Iris pigment epithelial cell (primary cell): ENCODE results near the gene TAF4.

ENCODE experiments used
- DNase-seq: peaks from one replicate; pipeline ENCODE4 v3.0.0-alpha.2; 2011; ENCODE audit warnings: low read depth

TAF4 gene

DNA sequence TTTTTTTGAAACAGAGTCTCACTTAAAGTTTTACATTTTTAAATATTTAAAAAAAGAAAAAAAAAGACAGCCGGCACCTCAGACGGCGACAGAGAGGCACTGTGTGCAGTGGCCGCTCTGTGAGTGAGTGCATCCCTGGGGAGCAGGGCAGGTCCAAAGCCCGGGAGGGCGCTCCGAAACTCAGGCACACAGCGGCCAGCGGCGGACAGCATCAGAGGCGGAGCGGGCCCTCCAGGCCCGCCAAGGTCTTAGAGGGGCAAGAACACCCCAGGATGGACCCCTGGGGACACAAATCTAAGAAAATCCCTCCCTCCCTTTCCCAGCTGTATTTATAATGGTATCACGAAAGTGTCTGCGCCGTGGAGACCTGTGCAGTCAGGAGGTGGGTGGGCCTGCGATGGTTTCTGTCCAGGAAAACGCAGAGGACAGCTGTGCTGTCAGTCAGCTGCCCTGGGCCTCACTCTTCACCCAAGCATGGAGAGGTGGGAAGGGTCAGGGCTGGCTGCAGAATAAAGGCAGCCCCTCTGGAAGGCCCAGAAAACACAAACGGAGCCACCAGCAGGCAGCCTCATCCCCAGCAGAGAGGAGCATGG lies 43.8 kb downstream of the TAF4 start:
- no peak for DNase-seq

DNA sequence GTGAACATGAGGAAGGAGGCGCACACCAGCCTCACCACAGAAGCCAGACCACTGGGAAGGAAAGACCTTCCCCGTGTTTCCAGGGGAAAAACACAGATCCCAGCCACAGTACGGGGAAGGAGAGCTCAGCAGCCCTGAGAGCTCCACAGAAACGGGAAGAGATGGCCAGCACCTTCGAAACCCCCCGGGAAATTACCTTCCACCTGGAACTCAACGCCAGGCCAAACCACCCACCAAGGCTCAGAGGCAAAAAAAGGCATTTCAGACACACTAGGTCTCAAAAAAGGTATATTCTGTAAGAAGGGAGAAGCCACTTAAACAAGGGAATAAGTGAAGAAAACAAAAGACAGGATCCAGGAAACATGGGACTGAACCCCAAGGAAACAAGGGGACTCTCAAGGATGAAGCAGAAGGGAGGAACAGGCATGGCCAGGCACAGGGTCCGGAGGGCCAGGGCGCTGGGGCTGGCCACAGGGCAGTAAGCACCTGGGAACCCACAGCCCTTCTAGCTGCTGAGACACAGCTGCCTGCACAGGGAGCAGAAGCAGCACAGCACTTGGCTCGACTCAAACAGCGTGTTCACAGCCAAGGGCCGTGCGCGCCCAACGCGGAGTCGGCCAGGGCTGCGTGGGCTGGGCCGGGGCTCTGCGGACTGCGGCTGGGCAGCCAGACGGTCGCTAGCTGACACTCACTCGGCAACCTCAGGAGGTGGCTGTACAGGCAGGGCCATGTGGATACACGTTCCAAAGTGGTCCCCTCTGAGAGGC lies 44.6 kb downstream of the TAF4 start:
- DNase-seq = peak; percentile 42

DNA sequence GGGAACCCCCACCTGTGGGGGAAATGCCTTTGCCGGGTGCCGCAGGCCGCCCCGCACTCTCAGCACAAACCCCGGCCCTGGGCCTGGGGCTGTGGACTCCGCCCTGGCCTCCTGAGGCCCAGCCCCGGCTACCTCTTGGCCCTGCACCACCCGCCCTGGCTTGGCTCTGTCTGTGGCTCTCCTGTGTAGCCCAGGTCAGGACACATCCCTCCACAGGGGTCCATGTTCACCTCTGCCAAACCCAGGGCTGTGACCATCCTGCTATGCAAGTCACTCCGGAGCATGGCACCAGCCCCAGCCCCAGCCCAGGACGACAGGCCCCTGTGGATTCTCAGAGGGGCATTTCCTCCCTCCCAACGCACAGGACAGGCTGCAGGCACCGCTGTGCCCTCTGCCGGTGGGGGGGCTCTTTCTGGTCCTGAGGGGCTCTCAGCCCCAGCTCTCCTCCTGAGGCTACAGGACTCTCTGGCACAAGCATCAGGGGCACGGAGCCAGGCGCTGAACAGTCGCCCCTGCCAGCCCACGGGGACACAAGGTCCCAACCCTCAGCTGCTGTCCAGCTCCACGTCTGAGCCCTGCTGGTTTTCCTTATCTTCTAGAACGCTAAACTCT lies 45.7 kb downstream of the TAF4 start:
- DNase-seq = no peak

DNA sequence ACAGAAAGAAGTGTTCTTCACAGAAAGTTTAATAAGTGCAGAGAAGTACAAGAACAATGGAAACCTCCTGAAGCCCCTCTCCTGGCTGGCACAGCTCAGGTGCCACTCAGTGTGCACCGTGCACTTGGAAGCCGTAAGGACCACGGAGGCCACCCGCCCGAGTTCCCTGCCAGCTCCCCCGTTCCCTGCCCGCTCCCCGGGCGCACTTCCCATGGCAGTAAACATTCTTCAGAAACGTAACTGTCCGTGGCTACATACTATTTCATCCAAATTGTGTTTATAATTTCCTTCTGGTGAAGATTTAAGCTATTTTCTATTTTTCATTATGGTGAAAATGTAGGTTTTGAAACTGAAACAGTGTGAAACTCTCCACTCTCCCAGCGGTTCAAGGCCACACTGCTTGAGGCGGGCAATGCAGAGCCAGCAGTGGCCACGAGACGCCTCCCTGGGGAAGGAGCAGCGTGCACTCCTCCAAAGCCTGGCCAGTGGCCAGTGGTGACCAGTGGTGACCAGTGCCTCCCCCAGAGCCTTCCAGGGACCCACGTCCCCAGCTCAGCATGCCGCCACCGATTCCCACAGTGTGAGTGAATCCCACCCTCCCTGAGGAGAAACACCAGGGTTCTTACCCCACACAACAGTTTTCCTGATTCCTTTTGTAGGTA lies 46.4 kb downstream of the TAF4 start:
- DNase-seq = no peak

DNA sequence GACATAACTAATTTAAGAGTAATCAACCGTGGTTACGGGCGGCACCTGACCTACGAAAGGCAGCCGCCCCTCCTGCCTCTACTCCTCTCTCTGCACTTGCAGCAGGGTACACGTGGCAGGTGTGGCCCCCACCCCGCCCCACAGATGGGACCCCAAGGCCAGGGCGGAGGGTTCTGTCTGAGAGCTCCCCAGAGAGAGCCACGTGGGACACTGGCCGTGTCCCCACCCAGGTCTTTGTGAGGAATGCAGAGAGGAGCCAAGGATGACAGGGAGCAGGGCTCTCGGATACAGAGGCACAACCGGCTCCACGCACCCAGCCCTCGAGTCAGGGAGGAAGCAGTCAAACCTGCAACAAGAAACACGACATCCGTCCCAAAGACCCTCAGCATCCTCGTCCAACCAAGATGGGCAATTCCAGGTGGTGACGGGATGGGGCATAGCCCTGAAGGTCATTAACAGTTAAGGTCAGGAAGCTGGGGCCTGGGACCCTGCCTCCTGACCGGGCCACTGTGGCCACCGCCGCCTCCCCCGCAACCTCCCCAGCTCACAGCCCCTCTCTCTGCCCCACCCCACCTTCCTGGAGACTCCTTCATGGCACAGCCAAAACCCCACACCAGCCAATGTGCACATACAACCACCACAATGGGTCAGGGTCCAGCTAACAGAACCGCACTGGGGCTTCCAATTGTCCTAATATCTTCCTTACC lies 47.1 kb downstream of the TAF4 start:
- DNase-seq = no peak

DNA sequence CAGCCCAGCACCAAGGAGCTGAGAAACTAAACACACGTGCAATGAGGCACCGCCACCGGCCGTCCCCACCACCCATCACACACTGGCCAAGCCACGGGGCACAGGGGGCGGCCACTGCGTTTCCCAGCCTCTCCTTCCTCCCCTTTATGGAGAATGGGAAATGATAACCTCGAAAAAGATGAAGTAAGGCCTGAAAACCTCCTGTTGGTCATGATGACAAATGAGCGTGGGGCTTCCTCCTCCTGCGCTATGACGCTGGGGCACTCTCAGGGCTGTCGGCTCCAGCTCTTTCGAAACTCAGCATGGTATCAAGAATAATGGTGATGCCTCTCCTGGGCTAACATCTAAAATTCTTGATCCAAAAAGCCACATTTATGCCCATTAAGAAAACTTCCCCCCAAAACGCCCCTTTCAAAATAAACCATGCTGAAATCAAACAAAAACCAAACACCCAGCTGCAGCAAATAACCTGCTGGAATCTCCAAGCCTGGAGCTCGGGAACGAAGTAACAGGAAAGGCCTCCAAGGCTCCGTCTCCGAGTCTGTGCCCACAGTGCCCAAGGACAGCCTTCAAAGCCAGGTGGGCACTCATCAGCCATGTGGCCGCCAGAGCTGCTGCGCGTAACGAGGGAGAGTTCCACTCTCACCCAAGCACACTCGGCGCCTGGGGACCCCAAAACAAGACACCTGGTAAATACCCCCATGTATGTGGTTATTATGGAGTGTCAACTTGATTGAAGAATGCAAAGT lies 50.0 kb downstream of the TAF4 start:
- DNase-seq = no peak

DNA sequence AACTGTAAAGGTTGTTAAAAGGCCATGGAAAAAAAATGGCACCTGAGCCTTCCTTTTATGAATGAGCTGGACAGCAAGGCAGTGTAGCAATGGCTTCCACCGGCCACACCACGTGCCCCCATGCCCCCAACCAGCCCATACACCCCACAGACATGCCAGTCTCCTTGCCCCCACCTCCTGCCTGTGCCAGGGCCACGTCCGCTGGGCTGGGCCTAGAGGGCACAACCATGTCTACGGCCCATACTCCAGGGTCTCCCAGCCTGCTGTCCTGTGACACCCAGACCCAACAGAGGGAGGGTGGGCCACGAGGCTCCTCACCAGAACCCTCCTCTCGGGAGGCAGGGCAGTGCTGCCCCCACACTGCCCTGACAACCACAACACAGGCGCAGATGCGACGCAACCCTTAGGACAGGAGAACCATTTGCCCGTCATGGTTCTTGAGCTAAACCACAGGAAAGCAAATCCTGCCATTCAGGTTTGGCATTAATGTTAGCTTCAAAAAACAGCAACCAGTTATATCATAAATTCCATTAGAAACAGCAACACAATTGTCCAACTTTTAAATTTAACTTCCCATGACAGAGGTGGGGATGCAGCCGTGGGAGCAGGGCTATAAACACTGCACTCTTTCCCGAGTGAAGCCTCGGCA lies 50.7 kb downstream of the TAF4 start:
- no peak for DNase-seq

DNA sequence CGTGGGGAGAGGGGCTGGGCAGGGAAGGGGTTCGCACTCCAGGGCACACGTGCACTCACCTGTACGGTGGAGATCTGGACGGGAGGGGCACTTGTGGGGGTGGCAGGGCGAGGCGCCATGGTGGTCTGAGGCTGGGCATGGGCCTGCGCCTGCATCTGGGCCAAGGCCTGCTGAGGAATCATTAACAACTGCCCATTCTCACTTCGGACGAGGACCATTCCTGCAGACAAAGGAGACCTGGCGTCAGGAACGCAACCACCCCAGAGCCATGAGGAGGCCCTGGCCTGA lies 51.2 kb downstream of the TAF4 start:
- no peak for DNase-seq

DNA sequence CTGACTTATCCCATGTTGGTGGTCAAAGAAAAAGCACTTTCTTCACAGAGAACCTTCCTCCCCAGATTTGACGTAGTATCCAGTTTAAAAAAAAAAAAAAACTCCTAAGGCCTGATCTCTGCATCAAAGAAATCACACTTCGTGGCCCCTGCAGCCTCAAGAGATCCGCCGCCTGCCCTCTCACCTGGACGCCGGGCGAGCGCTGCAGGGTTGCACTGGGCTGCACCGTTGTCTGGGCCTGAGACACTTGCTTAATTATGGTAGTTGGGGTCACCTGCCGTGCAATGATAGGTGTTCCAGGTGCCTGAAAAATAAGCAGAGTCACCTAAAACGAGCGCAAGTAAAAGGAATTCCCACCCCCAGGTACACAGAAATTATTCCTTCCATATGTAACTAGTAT lies 53.0 kb downstream of the TAF4 start:
- no peak for DNase-seq

DNA sequence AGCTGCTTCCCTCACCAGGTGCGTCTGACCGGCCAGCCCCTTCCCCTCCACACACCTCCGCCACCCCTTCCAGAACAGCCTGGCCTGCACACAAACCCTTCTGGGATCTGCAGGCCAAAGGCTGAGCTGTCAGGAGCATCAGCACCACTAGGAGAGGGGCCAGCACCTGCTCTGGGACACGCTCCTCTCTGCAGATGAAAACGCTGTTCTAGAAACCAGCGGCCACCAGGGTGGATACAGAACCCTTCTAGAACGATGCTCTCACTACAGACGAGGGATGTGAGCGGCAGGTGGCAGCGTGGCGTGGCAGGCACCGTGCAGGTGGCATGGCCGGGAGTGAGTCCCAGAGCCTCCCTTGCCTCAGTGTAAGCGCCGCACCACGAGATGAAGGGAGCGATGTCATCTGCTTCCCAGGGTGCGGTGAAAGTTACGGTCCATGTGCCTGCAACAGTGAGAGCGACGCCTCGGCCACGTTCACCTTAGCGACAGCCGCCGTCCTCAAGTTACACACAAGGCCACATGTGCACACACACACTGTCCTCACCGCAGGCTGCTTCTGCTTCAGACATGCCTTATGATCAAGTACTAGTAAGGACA lies 53.6 kb downstream of the TAF4 start:
- DNase-seq = no peak

DNA sequence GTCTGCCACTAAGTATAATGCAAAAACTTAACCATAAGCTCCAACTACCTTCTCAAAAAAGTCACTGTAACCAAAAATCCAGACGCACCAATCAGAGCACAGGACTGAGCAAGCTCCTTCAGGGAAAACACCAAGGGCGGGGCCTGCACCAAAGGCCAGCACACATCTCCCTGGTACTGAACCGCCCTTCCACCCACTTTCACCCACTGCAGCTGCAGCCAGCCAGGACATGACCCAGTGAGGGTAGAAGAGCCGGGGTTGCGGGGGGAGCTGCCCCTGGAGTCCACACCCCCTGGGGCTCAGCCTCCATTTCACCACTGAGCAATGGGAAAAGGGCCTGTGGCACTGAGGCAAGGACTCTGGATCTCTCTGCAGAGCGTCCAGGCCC lies 54.3 kb downstream of the TAF4 start:
- no peak for DNase-seq

DNA sequence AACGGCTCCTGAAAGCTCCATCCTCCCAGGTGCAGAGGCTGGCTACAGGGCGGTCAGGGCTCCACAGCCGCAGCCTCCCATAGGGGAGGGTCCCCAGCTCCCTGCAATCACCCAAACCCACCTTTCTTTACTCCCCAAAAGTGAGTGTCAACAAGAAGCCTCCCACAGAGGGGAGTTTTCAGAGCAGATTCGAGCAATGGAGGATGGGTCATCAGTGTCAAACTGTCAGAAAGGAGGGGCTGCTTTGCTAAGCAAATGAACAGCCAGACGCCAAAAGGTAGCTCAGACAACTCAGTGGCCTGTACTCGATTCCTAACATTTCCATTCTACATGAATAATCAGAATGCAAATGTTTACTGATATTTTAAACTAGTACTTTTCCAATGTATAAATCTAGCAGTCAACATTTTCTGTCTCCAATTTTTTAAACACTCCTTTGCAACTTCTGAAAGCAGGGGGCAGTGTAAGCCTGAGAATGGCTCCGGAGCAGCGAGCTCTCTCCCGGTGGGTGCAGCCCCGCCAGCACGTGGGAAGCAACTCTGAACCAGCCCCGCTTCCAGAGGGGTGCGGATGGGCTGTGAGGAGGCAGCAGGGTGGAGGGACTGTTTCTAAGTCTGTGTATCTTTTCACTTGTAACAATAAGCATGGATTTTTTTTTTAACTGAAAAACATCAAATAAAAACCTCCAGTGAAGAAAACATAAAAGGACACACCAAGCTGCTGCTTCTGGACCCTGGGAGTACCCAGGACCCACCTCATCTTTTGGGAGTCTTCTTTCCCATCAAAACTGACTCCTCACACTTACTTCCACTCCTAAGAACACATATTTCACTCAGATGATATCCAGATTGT lies 54.9 kb downstream of the TAF4 start:
- DNase-seq = peak; percentile 56

DNA sequence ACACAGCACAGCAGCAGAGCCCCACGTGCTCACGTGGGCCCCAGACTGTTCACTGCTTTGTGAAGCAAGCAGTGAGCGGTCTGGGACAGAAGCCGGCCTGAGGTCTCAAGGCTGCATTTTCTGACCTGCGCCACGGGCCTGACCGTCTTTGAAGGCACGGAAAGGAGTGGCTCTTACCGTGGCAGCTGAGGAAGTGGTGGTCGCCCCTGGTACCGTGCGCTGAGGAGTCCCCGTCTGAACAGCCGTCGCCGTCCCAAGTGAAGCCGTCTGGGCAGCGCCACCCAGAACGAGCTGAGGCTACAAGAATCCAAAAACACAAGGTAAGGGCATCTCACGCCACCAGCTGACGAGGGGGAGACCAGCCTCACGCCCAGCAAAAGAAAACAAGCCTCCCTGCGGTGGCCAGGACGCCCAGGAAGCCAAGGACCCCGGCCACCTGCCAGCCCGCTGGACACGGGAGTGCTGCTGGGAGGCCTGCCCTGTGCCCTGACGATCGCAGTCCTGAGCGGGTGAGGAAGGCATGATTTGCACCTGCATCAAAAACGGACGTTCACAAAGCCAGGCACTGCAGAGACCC lies 55.7 kb downstream of the TAF4 start:
- DNase-seq = no peak

DNA sequence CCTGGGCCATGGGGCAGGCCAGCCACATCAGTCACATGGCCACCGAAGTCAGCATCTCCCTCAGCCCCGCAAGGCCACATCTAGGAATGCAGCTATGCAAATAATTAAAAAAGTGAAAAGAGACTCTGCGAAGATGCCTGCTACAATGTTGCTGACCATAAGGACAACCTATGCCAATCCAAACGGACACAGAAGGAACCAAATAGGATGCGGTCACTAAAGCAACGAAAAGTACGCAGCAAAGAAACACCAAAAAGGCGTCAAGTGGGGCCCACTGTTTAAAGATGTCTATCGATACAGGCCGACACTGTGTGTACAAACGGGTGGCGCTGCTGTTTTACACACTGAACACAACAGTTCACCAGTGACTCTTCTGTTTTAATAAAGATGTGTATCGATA lies 56.4 kb downstream of the TAF4 start:
- DNase-seq = no peak

DNA sequence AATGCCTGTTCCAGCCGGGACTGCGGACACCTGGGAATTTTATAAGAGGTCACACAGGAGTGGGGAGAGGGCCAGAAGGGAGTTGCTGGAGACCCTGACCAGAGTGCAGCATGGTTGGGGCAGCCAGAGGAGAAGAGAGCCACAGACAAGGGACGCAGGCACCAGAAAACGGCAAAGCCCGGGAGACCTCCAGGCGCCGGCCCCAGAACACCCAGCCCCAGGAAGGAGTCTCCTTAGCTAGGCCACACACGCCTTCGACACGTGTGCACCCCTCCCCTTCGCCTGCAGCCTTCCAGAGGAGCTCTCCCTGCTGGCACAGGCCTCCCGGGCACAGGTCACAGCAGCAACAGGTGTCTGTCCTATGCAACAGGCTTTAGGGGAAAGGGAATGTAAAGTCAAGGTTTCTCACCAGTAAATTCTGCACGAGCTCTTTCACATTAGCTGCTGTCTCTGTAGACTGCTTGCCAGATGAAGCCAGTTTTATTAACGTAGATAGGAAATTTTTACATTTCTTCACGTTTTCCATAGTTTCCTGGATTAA lies 57.0 kb downstream of the TAF4 start:
- DNase-seq = no peak

DNA sequence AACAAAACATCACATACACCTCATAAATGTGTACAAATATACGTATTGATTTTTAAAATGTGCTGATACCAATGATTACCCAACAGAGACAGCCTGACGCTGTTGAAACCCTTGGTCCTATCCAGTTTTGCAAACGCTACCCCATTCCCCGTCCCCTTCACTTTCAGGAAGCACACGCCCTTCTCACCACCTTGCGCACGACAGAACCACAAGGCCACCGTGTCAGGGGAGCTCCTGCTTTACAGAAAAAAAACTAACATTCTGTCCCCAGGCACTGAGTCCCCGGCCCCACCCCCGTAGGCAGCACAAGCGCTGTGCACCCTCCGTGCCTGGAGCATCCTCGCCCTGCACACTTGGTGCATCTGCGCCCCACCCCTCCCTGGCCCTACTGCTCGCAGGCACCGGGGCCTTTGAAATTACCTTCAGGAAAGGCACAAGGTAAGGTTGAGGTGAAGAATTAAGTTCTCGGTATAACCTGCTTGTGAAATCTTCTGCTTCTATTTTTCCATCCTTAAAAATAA lies 58.5 kb downstream of the TAF4 start:
- DNase-seq = no peak

DNA sequence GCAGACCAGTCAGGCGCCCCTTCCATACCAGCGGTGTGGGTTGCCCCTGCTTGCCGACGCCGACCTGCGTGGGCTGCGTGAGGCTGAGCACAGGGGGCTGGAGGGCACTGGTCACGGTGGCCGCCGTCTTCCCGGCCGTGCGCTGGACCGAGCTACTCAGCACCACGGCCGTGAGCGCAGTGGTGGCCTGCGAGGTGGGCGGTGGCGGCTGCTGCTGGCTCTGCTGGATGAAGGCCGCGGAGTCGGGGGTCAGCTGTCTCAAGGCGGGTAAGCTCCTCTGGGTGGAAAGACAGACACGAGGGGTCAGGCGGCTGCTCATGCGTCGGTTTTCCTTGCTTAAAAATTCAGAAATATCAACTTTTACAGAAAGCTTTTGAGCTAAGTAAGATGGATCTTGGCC lies 59.2 kb downstream of the TAF4 start:
- DNase-seq = no peak

DNA sequence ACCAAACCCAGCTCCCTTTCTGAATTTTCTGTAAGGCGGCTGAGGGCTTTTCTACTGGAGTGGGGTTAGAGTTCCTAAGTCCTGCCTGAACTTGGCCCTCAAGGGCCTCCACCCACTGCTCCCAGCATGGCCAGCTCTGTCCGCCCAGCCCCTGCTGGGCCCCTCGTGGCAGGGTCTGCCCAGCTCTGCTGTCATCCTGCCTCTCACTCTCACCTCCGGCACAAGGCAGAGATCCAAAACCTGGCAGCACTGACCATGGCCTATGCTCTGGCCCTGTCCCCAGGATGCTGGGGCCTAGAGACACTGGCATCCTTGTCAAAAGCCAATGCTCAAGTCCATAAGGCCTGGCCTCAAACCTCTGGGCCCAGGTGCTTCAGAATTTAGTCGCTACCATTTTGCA lies 61.1 kb downstream of the TAF4 start:
- no peak for DNase-seq
